ENCODE data around the gene ENAM. TPM values are rescaled to one million over a fixed set of nuclear protein-coding genes. Genes with fewer than 3 reads are reported as not detected.

ENAM gene
- total RNA-seq, 1 donor from 2014 or later = not detected

DNA sequence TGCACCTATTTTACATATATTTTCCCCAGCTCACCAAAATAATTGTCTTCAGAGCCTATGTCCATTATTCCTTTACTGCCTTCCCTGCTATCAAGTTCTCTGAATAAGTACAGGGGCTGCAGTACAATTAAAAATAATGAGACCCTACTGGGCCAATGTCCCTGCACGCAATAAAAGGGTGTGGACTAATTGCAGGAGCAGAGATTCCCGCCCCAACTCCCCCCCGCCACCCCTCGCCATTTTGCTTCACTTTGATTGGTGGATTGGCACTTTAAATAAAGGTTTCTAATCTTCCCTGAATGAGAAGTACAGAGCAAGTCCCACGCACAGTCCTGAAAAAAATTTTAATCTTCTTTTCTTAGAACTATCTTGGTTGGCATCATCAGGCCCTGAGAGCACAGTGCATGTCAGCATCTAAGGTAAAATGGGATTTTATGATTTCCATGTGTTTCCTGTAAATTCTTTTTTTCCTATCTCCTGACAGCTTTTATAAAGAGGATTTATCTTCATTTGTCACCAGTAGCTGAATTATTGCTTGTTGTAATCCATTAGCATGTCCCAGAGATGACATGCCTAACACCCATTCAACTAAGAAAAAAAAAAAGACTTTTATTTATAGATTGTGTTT lies 36.5 kb upstream of the ENAM start, which contains the start of gene AMBN:
TSS of gene AMBN (plus strand) at position 302 of the 628 bp plus-strand sequence. CDS start at position 405, 103 bp downstream.
- H3K27me3 Mint-ChIP-seq (ENCODE audit: unreplicated experiment) = no peaks in the 10 kb centered on the region
- H3K27ac Mint-ChIP-seq (ENCODE audit: unreplicated experiment) = no peak within 1 kb of the TSS
- no peak for DNase-seq
- TF ChIP-seq, protein P1, sequence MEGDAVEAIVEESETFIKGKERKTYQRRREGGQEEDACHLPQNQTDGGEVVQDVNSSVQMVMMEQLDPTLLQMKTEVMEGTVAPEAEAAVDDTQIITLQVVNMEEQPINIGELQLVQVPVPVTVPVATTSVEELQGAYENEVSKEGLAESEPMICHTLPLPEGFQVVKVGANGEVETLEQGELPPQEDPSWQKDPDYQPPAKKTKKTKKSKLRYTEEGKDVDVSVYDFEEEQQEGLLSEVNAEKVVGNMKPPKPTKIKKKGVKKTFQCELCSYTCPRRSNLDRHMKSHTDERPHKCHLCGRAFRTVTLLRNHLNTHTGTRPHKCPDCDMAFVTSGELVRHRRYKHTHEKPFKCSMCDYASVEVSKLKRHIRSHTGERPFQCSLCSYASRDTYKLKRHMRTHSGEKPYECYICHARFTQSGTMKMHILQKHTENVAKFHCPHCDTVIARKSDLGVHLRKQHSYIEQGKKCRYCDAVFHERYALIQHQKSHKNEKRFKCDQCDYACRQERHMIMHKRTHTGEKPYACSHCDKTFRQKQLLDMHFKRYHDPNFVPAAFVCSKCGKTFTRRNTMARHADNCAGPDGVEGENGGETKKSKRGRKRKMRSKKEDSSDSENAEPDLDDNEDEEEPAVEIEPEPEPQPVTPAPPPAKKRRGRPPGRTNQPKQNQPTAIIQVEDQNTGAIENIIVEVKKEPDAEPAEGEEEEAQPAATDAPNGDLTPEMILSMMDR (IDR thresholded peaks at IDR 0.05; ENCODE audit: partially characterized antibody, unreplicated experiment) = no peak
- no peaks in the 10 kb centered on the region for H3K9me3 Mint-ChIP-seq (ENCODE audit: unreplicated experiment)
- no peaks in the 10 kb centered on the region for H3K4me1 Mint-ChIP-seq (ENCODE audit: low read depth, unreplicated experiment)
- H3K4me3 Mint-ChIP-seq (ENCODE audit: unreplicated experiment) = no peak within 1 kb of the TSS
- H3K36me3 Mint-ChIP-seq (ENCODE audit: unreplicated experiment) = no peaks in the 10 kb centered on the region

DNA sequence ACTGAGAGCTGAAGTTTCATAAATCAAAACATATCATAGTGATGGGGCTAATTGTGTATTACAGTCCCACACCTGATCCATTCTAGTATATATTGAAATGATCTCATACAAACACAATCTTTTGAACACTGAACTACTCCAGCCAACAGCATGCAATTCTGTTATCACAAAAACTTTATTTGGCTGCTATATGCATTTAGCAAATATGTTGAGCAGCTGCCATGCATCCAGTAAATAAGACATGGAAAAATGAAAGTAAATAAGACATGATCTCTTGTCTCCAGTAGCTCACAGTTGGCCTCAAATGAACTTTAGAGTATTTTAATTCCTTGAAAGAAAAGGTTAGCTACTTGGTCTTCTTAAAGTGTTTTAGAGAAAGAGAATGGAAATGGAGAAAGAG lies 34.3 kb upstream of the ENAM start:
- Mint-ChIP-seq H3K36me3 (ENCODE audit: unreplicated experiment) (no peaks in the 10 kb centered on the region), H3K27ac (ENCODE audit: unreplicated experiment) (no peak overlapping the region), H3K4me1 (ENCODE audit: low read depth, unreplicated experiment) (no peaks in the 10 kb centered on the region), H3K9me3 (ENCODE audit: unreplicated experiment) (no peaks in the 10 kb centered on the region), H3K27me3 (ENCODE audit: unreplicated experiment) (no peaks in the 10 kb centered on the region), H3K4me3 (ENCODE audit: unreplicated experiment) (no peak overlapping the region)
- DNase-seq = no peak
- TF ChIP-seq, protein P1 (IDR thresholded peaks at IDR 0.05; ENCODE audit: partially characterized antibody, unreplicated experiment) = no peak

DNA sequence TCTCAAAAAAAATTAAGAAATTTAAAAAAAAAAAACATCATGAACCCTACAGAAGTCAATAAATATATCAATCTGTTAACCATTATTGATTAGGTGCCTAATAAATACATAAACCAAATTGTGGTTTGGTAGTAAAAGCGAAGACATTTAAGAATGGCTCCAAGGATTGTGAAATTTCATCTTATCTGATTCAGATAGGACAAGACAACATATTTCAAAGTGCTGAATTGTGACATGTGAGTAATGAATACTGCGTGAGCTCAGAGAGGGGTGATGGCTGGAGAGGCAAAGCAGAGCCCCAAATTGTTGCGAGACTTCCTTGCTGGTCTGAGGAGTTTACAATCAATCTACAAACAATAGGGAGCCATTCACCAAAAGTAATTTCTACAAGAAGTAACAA lies 28.2 kb upstream of the ENAM start:
- TF ChIP-seq, protein P1 (IDR thresholded peaks at IDR 0.05; ENCODE audit: partially characterized antibody, unreplicated experiment) = no peak
- Mint-ChIP-seq H3K4me1 (ENCODE audit: low read depth, unreplicated experiment) (peaks cover 2% of the 10 kb centered on the region), H3K27ac (ENCODE audit: unreplicated experiment) (no peak overlapping the region), H3K4me3 (ENCODE audit: unreplicated experiment) (no peak overlapping the region), H3K36me3 (ENCODE audit: unreplicated experiment) (no peaks in the 10 kb centered on the region), H3K9me3 (ENCODE audit: unreplicated experiment) (no peaks in the 10 kb centered on the region), H3K27me3 (ENCODE audit: unreplicated experiment) (no peaks in the 10 kb centered on the region)
- DNase-seq = no peak

DNA sequence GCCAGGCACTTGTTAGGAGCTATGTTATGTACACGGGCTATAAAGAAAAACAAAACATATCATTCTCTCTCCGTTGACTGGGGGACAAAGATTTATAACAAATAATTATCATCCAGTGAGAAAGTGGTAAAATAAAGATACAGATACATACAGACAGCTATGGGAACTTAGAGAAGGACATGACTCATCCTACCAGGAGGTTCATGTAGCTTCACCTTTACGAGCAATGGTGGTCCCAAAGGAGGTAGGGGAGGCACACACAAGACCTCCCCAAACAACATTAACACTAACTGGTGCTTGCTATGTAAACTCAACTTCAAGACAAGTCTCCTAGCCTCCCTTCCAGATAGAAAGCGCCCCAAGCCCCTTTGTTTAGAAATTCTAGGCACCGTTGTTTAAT lies 27.6 kb upstream of the ENAM start:
- Mint-ChIP-seq H3K9me3 (ENCODE audit: unreplicated experiment) (no peaks in the 10 kb centered on the region), H3K27ac (ENCODE audit: unreplicated experiment) (no peak overlapping the region), H3K4me1 (ENCODE audit: low read depth, unreplicated experiment) (peaks cover 2% of the 10 kb centered on the region), H3K4me3 (ENCODE audit: unreplicated experiment) (no peak overlapping the region), H3K36me3 (ENCODE audit: unreplicated experiment) (no peaks in the 10 kb centered on the region), H3K27me3 (ENCODE audit: unreplicated experiment) (no peaks in the 10 kb centered on the region)
- TF ChIP-seq, protein P1 (IDR thresholded peaks at IDR 0.05; ENCODE audit: partially characterized antibody, unreplicated experiment) = no peak
- no peak for DNase-seq

DNA sequence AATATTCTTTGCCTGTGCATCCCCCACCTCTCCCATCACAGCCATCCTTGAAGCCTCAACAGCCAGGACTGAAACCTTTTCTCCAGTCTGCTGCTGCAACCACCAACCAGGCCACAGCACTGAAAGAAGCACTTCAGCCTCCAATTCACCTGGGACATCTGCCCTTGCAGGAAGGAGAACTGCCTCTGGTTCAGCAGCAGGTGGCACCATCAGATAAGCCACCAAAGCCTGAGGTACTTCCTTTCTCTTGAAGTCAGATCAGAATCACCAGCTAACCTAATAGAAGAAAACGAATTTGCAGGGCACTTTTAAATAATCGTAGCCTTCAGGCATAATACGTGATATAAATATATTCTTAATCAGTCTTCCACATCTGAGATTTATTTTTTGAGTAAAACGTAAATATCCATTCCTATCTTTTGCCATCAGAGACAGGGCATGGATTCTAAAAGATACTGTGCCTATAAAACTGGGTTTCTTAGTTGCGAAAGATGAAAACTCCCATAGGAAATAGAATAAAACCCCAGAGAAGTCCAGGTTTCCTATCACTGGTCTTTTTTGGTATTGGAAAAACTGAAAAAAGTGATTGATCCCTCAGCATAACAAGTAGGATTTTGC lies 27.0 kb upstream of the ENAM start:
- TF ChIP-seq, protein P1 (IDR thresholded peaks at IDR 0.05; ENCODE audit: partially characterized antibody, unreplicated experiment) = peak; percentile 37
- peak; percentile 73 for DNase-seq

More for the DNA sequence above, 27.0 kb upstream of the ENAM start:
- no peaks in the 10 kb centered on the region for H3K27me3 Mint-ChIP-seq (ENCODE audit: unreplicated experiment)
- H3K36me3 Mint-ChIP-seq (ENCODE audit: unreplicated experiment) = no peaks in the 10 kb centered on the region
- no peak overlapping the region for H3K4me3 Mint-ChIP-seq (ENCODE audit: unreplicated experiment)
- no peaks in the 10 kb centered on the region for H3K9me3 Mint-ChIP-seq (ENCODE audit: unreplicated experiment)
- H3K4me1 Mint-ChIP-seq (ENCODE audit: low read depth, unreplicated experiment) = peaks cover 2% of the 10 kb centered on the region
- no peak overlapping the region for H3K27ac Mint-ChIP-seq (ENCODE audit: unreplicated experiment)
